Suppressor macrophage treated with lipopolysaccharide for 1 hour (primary cell): ENCODE measurements around the gene STAM.

Source experiments
- DNase-seq, 3 donors: peaks; one replicate each; pipeline ENCODE4 v3.0.0-alpha.2; 2020 to 2022

STAM gene

GRCh38 chr10:17648243-17649035 lies 4.5 kb downstream of the STAM start:
- no peak for DNase-seq

- no peak for DNase-seq
Observed at GRCh38 chr10:17649052-17649451, 5.1 kb downstream of the STAM start.

- DNase-seq, result no peak
Observed at GRCh38 chr10:17649836-17650235, 5.9 kb downstream of the STAM start.

- no peak for DNase-seq
Observed at GRCh38 chr10:17650416-17650815, 6.5 kb downstream of the STAM start.

- no peak for DNase-seq
Observed at GRCh38 chr10:17651896-17652295, 7.9 kb downstream of the STAM start.

- DNase-seq, result no peak
Observed at GRCh38 chr10:17652585-17652984, 8.6 kb downstream of the STAM start.

GRCh38 chr10:17655009-17655408 lies 11.1 kb downstream of the STAM start:
- no peak for DNase-seq

- peak in 1 of 3 donors; percentile 19 for DNase-seq
Observed at GRCh38 chr10:17655567-17656146, 11.7 kb downstream of the STAM start.

- no peak for DNase-seq
Observed at GRCh38 chr10:17657103-17657500, 13.2 kb downstream of the STAM start.

- peak in 1 of 3 donors; percentile 31 for DNase-seq
Observed at GRCh38 chr10:17659365-17659764, 15.4 kb downstream of the STAM start.

GRCh38 chr10:17660921-17661320 lies 17.0 kb downstream of the STAM start:
- no peak for DNase-seq

GRCh38 chr10:17661510-17661909 lies 17.6 kb downstream of the STAM start:
- DNase-seq, result no peak

- DNase-seq, result no peak
Observed at GRCh38 chr10:17662193-17663138, 18.5 kb downstream of the STAM start.

- DNase-seq, result no peak
Observed at GRCh38 chr10:17663450-17663849, 19.5 kb downstream of the STAM start.

GRCh38 chr10:17665747-17666146 lies 21.8 kb downstream of the STAM start:
- DNase-seq, result peak; percentile 71 to 93 (median 90)

GRCh38 chr10:17668435-17669184 lies 24.7 kb downstream of the STAM start:
- DNase-seq, result no peak

GRCh38 chr10:17669185-17669872 lies 25.4 kb downstream of the STAM start:
- DNase-seq, result peak in 1 of 3 donors; percentile 44

GRCh38 chr10:17671307-17671706 lies 27.4 kb downstream of the STAM start:
- no peak for DNase-seq

GRCh38 chr10:17673471-17674061 lies 29.6 kb downstream of the STAM start:
- peak; percentile 77 to 82 (median 82) for DNase-seq

- no peak for DNase-seq
Observed at GRCh38 chr10:17674566-17674965, 30.6 kb downstream of the STAM start.

- no peak for DNase-seq
Observed at GRCh38 chr10:17675638-17676037, 31.7 kb downstream of the STAM start.

GRCh38 chr10:17676919-17677318 lies 33.0 kb downstream of the STAM start:
- DNase-seq, result no peak
